Mucosa of descending colon (tissue), 3 donors: ENCODE data around the gene ASB2. TPM values are rescaled to one million over a fixed set of nuclear protein-coding genes. Genes with fewer than 3 reads are reported as not detected.

Experiments used
- ATAC-seq: fragments of 200-7000 bp; cut with Tn5 transposase; one replicate; pipeline ENCODE4 v1.9.1; 2020; ENCODE audit warnings: mild to moderate bottlenecking, moderate library complexity
- DNase-seq, 3 donors: peaks; one replicate each; pipeline ENCODE4 v3.0.0-alpha.2; 2020
- H3K36me3 ChIP-seq: fragments of 200-600 bp; one replicate; pipeline ENCODE4 v1.8.0; 2021; ENCODE audit warnings: low read depth, mild to moderate bottlenecking
- H3K4me1 ChIP-seq: fragments of 200-600 bp; one replicate; pipeline ENCODE4 v1.8.0; 2021; ENCODE audit warnings: low read depth, mild to moderate bottlenecking
- H3K4me3 ChIP-seq: fragments of 200-600 bp; one replicate; pipeline ENCODE4 v1.8.0; 2021; ENCODE audit warnings: mild to moderate bottlenecking
- H3K9me3 ChIP-seq: fragments of 200-600 bp; one replicate; pipeline ENCODE4 v1.8.0; 2021; ENCODE audit warnings: mild to moderate bottlenecking
- intact Hi-C, 2 donors: fragments of 100-400 bp; cut with DNase I in 1 of 2; cut with micrococcal nuclease in 1 of 2; formaldehyde crosslinking; loops; one replicate each; pipeline versions ENCODE4 v1.11.0 to v1.11.1; 2022; cut with DNase I, micrococcal nuclease
- total RNA-seq, 3 donors: library from RNA; stranded (reverse); fragmentation: NEBNext Ultra II Directional in 2 of 3; extraction: Animal tissue kit (Norgen Biotek cat#: 25700) in 2 of 3; gene quantifications; one replicate each; pipeline versions ENCODE4 v1.2.1 to v1.2.4, GENCODE V29; 2021 to 2023
- TF ChIP-seq, protein P1 (sequence below): fragments of 200-600 bp; IDR thresholded peaks from one replicate; pipeline ENCODE4 v1.8.0; 2022; ENCODE audit warnings: antibody characterized with exemption, mild to moderate bottlenecking
- donor health status: DM: no; HTN: no; CAD: no; lungs with moderate emphysema.
- donor health status: DM: no; HTN: no; CAD: no.
- donor health status: DM: no; HTN: yes; CAD: no.

ASB2 gene
- total RNA-seq, 3 donors from 2014 or later = 5.2 to 89.1 (median 8.8) TPM

DNA sequence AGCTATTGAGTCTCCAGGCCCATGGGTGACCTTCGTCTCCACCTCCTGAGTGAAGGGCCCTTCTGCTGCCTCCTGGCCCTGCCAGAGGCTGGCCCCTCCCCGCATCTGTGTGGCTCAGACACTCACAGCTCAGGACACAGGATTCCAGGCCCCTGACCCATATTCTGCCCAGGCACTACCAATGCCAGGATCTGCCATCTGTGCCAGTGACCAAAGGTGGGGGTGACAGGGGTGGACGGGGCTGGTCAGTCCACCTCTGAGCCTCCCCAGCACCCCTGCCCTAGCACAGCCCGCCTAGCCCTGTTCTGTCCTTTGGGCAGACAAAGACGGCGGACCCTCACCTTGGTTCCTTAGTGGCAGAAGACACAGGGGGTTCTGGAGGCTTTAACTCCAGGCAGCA is 2.8 kb downstream of the ASB2 start:
- intact Hi-C loops = no loop called here
- no peak for ATAC-seq
- no peaks in the 10 kb centered on the region for H3K4me1 ChIP-seq
- TF ChIP-seq, protein P1, sequence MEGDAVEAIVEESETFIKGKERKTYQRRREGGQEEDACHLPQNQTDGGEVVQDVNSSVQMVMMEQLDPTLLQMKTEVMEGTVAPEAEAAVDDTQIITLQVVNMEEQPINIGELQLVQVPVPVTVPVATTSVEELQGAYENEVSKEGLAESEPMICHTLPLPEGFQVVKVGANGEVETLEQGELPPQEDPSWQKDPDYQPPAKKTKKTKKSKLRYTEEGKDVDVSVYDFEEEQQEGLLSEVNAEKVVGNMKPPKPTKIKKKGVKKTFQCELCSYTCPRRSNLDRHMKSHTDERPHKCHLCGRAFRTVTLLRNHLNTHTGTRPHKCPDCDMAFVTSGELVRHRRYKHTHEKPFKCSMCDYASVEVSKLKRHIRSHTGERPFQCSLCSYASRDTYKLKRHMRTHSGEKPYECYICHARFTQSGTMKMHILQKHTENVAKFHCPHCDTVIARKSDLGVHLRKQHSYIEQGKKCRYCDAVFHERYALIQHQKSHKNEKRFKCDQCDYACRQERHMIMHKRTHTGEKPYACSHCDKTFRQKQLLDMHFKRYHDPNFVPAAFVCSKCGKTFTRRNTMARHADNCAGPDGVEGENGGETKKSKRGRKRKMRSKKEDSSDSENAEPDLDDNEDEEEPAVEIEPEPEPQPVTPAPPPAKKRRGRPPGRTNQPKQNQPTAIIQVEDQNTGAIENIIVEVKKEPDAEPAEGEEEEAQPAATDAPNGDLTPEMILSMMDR = no peak
- H3K4me3 ChIP-seq = no peak overlapping the region
- no peaks in the 10 kb centered on the region for H3K9me3 ChIP-seq
- DNase-seq = no peak
- H3K36me3 ChIP-seq = no peaks in the 10 kb centered on the region

DNA sequence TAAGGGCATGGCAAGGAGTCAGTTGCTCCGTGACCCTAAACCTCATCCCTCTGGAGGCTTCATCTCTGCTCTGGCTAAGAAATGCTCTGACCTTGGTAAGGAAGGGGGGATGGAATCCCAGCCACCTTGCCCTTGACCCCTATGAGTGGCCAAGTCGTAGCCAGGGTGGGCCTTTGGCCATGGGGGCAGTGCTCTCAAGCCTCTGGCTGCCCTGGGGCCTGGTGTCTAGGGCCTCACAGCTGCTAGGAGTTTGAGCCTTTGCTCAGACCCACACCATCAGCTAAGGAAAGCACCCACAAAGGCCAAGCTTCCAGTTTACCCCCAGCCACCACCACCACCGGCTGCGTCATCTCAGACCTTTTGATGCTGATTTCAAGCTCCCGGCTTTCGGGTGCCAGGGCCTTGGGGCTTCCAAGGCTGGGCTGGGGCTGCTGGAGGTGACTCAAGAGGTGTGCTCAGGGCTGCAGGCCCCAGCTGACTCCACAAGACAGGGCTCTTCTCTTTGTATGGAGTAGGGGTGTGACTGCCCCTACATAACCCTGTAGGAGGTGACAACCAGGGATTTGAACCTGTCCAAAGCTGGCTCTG is 3.7 kb downstream of the ASB2 start:
- Histone ChIP-seq H3K9me3 (no peaks in the 10 kb centered on the region), H3K4me1 (no peaks in the 10 kb centered on the region), H3K4me3 (no peak overlapping the region), H3K36me3 (no peaks in the 10 kb centered on the region)
- intact Hi-C loops = no loop called here
- no peak for DNase-seq
- no peak for ATAC-seq
- TF ChIP-seq, protein P1 = no peak

DNA sequence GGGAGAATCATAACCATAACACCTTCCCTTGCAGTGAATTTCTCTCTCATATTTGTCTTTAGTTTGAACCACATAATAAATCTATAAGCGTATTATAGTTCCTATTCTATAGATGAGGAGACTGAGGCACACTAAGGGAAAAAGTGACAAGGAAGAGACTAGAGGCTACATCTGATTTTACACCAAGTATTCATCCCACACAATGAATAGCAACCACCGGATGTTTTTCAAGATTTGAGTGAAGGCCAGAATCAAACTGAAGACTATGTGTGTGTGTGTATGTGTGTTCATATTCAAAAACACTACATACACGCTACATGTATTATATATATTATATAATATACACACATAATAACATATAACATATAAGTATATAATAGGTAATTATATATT is 4.7 kb downstream of the ASB2 start:
- TF ChIP-seq, protein P1 = no peak
- DNase-seq = no peak
- no peak for ATAC-seq
- Histone ChIP-seq H3K4me3 (no peak overlapping the region), H3K4me1 (no peaks in the 10 kb centered on the region), H3K36me3 (no peaks in the 10 kb centered on the region), H3K9me3 (no peaks in the 10 kb centered on the region)
- intact Hi-C loops = no loop called here

DNA sequence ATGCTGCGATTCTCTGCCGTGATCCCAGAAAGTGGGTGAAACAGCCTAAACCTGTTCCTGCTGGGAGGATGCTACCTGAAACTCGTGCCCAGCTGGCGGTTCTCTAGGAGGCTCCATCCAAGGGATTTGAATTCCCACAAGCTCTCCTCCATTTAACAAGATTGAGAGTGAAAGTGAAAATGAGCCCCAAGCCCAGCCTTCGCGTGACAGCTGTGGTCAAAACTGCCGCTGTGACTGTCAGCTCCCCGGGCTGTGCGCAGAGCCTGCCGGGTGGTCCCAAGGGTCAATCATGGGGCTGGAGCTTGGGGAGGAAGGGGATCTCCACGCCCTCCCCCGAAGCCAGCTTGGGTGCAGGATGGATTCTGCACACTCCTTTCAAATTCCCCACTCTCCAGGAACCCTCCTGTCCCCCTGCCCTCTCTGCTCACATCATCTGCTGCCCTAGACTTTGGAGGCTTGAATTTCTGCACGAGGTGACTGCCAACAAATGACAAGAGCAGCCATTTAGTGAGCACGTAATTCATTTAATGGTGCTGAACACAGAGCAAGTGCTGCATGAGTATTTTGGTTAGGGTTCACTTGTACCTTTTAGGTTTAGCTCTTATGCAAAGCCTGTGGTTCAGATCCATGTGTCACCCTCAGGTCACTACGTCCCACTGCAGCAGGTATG is 5.3 kb downstream of the ASB2 start:
- ATAC-seq (peak; percentile 64), DNase-seq (peak; percentile 55 to 73 (median 57))
- TF ChIP-seq, protein P1 = no peak
- no peak overlapping the region for H3K4me3 ChIP-seq
- no peaks in the 10 kb centered on the region for H3K4me1 ChIP-seq
- no peaks in the 10 kb centered on the region for H3K9me3 ChIP-seq
- intact Hi-C loops = no loop called here
- no peaks in the 10 kb centered on the region for H3K36me3 ChIP-seq

- TF ChIP-seq, protein P1 = no peak
- Histone ChIP-seq H3K36me3 (no peaks in the 10 kb centered on the region), H3K4me3 (no peak overlapping the region), H3K4me1 (no peaks in the 10 kb centered on the region), H3K9me3 (no peaks in the 10 kb centered on the region)
- ATAC-seq = peak; percentile 71
- intact Hi-C loops = no loop called here
- peak; percentile 52 to 74 (median 59) for DNase-seq
Measured at GRCh38 chr14:93970585-93970964, 5.8 kb downstream of the ASB2 start.
